ENCODE measurements around the gene MNX1.

Gene MNX1

GRCh38 chr7:157032644-157033482 is 22.4 kb upstream of the MNX1 start:
- DNase-seq (ENCODE audit: low read depth in 2 of 2): no peak

- no peak for DNase-seq (ENCODE audit: low read depth in 2 of 2)
These were observed 21.7 kb upstream of the MNX1 start for GRCh38 chr7:157032128-157032527.

GRCh38 chr7:157028199-157028903 is 17.9 kb upstream of the MNX1 start:
- no peak for DNase-seq (ENCODE audit: low read depth in 2 of 2)

DNA sequence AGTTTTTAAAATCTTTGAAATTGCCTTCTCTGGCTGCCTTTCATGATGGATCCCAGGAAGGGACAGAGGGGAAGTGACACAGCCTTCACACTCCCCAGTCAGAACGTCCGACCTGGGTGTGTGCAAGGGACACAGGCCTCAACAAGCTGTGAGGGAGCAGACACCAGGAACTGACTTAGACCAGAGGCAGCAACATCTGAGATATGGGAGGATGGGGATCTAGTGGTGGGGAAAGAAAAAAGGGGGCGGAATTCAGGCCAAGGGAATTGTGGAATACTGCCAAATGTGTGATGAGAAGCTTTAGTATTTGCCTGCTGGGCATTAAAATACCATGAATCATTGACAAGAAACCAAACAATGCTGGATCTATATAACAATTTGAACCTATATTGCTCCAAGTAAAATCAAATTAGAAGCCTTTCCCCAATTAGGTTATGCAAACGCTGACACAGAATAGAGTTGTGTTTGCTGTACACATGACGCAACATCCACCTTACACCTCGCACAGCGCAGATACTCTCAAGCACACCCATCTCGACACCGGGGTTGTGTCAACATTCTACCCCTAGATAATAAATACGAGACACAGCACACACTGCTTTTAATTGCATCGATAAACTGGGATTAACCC is 17.2 kb upstream of the MNX1 start:
- DNase-seq (ENCODE audit: low read depth in 2 of 2): no peak

DNA sequence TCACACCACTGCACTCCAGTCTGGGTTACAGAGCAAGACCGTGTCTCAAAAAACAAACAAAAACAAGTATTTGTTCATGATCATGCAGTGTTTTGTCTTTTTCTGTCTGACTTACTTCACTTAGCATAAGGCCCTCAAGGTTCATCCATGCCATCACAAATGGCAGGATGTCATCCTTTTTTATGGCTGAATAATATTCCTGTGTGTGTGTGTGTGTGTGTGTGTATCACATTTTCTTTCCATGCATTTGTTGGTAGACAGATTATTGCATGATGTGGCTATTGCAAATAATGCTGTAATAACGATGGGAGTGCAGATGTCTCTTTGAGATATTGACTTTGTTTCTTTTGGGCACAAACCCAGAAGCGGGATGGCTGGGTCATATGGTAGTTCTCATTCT is 14.3 kb upstream of the MNX1 start:
- no peak for DNase-seq (ENCODE audit: low read depth in 2 of 2)

- no peak for DNase-seq (ENCODE audit: low read depth in 2 of 2)
These were observed 13.1 kb upstream of the MNX1 start for GRCh38 chr7:157023589-157023905.

DNA sequence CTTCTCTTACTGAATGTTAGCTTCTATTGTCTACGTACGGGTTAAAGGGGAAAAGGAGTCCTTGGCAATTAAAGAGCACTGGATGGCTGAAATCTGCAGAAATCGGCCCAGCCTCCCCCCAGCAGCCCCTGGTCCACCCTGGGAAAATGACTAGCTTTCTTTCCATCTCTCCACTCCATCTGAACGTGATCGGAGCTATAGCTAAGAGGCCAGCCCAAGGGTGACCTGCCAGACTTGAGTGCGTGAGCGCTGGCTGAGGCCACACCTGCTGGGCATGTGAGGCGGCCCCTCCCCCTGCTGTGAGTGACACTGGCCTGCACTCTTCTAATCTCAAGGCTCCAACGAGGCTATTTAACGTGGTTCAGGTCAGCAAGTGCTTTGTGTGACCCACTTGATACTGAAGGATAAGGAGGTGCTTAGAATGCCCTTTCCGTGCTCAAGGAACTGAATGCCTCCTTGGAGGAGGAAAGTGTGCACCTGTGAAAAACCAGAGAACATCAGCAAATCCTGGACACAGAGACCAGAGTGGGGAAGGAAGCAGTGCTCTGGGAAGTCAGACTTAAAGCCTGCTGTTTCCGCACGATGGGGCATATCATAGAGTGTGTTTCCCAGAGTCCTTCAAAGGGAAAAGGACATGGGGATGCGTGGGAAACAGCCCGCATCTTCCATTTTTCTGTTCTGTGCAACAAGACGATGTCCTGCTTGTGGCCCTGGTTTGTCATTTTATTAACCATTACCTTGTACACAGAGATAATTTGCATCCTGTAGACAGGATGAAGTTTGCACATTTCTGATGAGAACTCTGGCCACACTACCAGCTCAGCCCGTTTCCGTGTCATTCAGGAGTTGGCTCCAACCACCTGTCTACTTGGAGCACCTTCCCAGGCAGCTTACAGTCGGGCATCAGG is 12.5 kb upstream of the MNX1 start:
- DNase-seq (ENCODE audit: low read depth in 2 of 2): no peak

GRCh38 chr7:157021871-157022680 is 11.6 kb upstream of the MNX1 start:
- no peak for DNase-seq (ENCODE audit: low read depth in 2 of 2)

- DNase-seq (ENCODE audit: low read depth in 2 of 2): no peak
These were observed 10.8 kb upstream of the MNX1 start for GRCh38 chr7:157021071-157021870.

DNA sequence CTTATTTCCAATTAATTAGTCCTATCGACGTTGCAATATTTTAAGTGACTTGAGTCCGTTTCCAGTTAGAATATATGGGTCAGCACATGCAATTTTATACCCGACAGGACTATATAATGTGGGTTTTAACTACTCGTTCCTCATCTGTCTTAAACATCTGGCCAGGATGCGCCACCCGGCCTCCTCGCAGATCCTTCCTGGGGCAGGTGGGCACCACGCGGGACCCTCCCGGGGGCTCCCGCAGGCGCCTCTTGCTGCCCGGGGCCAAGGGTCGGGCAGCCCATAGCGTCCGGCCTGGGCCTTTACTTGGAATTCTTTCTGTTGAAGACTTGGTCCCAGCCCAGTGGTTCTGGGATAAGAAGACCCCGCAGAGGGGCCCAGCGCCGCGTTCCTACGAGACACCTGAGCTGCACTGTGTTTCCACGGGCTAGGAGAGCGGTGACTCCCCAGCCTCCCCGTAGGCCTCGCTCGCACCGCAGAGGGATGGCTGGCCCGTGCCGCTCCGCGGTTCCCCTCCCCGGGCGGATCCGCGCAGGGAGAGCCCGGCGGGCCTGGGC is 10.1 kb upstream of the MNX1 start:
- DNase-seq (ENCODE audit: low read depth in 2 of 2): no peak

- DNase-seq (ENCODE audit: low read depth in 2 of 2): no peak
These were observed 9.4 kb upstream of the MNX1 start for GRCh38 chr7:157019718-157020451.

DNA sequence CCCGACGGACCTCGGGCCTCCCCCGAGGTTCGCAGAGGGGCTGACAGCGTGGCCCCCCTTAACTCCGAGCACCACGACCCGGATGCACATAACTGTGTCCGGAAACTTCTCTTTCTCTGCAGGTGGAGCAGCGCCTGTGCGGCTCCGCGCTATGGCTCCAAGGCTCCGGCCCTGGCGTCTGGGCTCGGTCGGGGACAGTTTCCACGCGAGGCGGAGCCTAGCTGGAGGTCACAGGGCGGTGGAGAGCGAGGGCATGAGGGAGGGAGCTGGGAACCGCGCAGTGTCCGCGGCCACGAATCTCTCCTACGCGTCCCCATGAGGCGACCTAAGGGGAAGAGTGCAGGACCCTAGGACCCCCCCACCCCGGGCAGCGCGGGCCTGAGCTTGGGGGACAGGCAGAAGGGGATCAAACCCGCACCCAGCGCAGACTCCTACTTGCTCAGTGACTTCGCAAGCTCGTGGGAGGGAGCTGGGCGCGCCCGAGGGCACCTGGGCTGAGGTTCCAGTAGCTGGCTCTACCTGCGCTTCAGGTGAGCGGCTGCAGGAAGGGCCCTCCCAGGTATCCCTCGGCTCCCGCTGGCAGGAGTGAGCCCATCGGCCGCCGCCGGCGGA is 8.6 kb upstream of the MNX1 start:
- no peak for DNase-seq (ENCODE audit: low read depth in 2 of 2)

DNA sequence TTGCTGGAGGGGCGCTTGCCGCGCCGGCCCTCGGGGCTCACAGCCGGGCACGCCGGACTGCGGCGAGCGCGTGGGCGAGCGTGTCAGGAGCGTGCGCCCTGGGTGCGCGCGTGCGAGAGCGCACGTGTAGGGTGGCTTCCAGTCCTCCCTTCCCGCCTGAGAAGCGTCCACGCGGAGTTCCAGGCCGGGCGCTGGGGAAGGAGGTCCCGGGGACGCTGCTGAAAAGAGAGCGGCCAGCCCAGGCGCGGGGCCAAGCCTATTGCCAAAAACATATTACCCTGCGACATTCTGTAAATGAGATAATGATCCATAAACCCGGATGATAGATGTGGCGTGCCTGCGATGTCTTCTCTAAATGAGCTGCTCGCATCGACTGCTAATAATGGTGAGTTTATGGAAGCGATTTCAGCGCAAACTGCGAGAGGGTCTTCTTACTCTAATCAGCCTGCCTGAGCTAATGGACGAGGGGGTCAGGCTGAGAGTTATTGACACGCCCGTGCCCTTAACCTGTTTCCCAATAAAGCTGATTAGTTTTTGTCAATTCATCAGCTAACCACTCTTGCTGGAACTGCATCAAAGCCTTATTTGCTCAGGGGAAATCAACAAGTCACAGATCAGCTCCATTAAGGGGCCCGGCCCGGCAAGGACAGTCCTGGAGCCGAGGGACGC is 8.0 kb upstream of the MNX1 start:
- no peak for DNase-seq (ENCODE audit: low read depth in 2 of 2)

DNA sequence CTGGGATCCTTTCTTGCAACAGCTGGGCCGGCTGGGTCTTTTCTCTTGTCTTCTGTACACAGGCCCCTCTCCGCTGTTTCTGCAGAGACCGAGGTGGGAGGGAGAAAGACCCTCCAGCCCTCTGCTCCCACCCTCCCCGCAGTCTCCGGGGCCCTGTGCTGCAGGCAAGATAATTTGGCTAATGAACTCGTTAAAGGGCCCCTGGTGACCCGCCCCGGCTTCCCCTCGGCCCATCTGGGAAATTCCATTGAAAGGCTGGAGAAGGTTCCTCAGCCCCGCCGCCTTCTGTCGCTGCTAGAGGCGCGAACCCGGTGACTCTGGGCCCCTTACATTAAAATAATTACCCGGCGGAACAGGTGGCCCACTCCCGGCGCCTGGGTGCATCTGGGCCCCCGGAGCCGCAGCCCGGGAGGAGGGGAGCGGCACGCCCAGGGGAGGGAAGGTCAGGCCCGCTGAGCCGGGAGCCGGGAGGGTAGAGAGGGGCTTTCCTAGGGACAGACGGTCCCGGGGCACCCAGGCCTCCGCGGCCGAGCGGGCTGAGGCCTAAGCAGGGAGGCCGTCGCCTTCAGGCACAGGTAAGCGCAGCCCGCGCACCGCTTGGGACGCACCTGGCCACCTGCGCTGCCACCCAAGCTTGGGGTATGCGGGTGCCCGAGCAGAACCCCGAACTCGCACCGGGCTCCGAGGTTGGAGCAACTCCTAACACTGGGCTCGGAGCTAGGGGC is 7.3 kb upstream of the MNX1 start:
- DNase-seq (ENCODE audit: low read depth in 2 of 2): no peak

GRCh38 chr7:157017149-157017548 is 6.7 kb upstream of the MNX1 start:
- DNase-seq (ENCODE audit: low read depth in 2 of 2): no peak

DNA sequence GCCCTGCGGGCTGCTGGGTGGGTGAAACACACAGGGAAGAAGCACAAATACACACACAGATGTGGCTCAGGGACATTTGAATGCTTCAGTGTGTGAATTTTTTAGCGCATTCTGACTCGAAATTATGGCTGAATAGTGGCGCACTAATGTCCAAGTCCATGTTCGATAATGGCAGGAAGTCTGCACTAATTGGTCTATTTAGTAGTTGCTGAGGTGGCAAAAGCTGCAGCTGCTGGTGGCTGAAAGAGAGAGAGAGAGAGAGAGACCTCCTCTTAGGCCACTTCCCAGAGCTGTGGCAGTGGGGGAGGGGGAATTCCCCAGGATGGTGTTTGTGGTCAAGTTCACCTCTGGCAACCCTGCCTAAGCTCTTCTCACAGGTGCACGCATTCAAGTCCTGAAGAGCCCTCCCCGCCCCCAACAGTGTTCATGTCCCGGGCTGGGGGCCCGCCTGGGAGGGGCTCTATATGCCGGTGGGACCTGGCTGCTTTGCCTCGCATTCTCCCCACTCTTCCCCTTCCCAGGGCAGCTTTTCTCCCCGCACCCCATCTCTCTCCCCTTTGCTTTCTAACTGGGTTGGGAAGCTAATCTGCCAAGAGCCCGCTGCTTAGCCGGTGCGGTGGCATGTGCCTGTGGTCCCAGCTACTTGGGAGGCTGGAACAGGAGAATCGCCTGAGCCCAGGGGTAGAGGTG is 6.0 kb upstream of the MNX1 start:
- DNase-seq (ENCODE audit: low read depth in 2 of 2): peak; percentile 30 to 41

GRCh38 chr7:157016024-157016351 is 5.5 kb upstream of the MNX1 start:
- no peak for DNase-seq (ENCODE audit: low read depth in 2 of 2)
